Stimulated activated CD8-positive, alpha-beta memory T cell treated with anti-CD3 and anti-CD28 coated beads, Interleukin-7, amount 100 ng/mL, for 4 hours (primary cell): ENCODE data around the gene CFAP74.

Source experiments
- DNase-seq, 2 donors: peaks; one replicate each; pipeline ENCODE4 v3.0.0-alpha.2; 2020; ENCODE audit warnings: low read depth in 2 of 2

The CFAP74 gene

DNA sequence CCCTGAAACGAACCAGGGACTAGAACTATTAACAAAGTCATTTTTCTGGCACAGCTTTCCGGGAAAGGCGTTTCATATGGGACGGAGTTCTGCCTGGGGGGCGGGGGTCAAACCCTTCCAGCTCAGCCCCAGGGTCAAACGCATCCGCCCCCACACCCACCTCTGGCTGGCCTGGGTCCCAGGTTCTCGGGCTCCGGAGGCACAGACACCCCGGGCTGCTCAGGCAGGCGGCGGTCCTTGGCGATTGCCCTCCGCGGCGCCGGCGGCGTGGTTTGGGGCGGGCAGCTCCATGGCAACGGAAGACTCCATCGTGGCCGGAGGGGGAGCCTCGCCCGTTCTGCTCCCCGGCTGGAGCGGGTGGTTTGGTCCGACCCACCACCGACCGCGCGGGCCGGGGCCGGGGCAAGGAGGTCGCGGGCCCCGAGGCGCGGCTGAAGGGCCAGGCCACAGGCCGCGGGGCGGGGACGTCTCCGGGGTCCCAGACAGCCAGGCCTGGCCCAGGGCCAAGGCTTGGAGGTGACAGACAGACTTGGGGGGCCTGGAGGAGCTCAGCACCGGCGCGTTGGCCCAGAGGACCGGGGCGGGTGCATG, at the start of gene CFAP74:
Gene CFAP74, minus strand, starts transcription at position 246 of the 591 bp plus-strand sequence. CDS start 12,830 bp downstream, outside the sequence.
- no peak for DNase-seq

- DNase-seq, result no peak
Observed at GRCh38 chr1:2053217-2053616, 49.6 kb upstream of the CFAP74 start.

- no peak for DNase-seq
Observed at GRCh38 chr1:2052756-2053155, 49.2 kb upstream of the CFAP74 start.

GRCh38 chr1:2052054-2052679, 48.6 kb upstream of the CFAP74 start:
- DNase-seq, result no peak

GRCh38 chr1:2050793-2051682, 47.5 kb upstream of the CFAP74 start:
- no peak for DNase-seq

- no peak for DNase-seq
Observed at GRCh38 chr1:2050461-2050792, 46.8 kb upstream of the CFAP74 start.

GRCh38 chr1:2049718-2050431, 46.3 kb upstream of the CFAP74 start, which contains the start of gene PRKCZ:
Gene PRKCZ (plus strand): TSS chr1:2050411. CDS start chr1:2050631, 220 bp downstream.
- DNase-seq, result peak; percentile 85 to 96

GRCh38 chr1:2049225-2049717, 45.7 kb upstream of the CFAP74 start:
- DNase-seq, result no peak

DNA sequence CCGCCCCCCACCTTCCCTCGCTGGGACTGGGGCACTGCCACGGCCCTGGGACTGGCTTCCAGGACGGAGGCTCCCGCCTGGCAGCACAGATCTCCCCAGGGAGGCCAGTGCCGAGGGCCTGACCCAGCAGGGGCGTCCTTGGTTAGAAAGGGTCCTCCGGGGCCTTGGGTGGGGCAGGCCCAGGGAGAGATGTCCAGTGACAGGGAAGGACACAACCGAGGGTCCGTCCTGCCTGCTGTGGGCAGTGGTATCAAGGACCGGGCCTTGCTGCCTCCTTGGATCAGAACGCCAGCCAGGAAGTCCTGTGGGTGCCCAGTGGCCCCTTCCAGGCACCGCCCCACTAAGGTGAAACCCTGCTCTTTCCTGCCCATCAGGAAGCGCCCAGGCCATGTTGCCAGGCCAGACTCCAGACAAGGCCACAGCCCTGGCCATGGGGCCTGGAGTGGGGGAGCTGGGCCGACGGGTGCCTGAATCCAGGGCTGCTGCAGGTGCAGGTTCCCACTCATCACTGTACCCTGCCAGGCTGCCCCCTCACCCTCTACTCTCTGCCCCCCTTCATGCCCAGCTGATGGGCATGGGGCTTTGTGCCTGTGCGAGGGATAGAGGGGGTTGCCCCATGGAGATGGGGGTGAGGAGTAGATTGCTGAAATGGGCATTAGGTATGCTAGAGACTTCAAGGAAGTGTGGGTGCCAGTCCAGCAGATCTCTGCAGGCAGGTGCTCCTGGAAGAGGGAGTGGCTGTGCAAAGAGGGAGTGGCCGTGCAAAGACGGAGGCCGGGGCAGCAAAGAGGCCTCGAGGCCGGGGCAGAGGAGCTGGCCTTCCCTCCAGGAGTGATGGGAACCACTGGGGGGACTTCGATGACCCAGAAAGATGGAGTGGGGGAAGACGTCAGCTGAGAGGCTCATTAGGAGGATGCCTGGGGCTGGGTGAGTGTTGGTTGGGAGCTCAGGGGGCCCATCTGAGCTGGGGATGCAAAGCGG, 44.5 kb upstream of the CFAP74 start:
- no peak for DNase-seq

DNA sequence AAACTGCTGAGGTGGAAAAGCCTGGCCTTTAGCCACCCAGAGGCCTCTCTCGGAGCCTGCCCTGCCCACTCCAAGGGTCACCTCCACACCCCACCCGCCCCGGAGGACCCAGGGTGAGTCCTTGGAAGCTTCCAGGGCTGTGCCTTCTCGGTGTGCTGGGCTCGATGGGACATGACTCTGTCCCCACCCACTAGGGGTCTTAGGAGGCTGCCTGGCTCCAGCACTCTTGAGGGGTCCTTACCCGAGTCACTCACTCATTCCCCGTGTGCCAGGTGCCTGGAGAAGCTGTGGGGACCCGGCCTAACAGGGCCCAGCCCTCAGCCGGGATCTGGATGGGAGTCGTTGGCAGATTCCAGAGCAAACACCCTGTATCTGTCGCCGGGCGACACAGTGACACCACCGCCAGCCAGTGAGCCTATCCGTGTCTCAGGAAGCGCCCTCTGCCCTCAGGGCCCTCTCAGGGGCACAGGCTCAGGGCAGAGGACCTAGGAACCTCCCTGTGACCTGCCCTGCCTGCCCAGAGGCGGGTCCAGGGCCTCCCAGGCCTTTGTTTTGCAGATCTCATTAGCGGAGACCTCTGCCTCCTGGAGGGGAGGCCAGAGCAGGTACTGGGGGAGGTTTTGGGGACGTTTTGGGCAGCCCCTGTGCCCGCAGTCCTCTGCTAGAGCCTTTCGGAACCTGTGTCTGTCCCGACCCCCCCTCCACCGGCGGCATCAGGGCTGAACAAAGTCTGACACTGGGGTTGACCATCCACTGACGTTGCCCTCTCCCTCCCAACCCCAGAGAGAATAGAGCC, 43.6 kb upstream of the CFAP74 start:
- no peak for DNase-seq

- no peak for DNase-seq
Observed at GRCh38 chr1:2046174-2046917, 42.8 kb upstream of the CFAP74 start.

DNA sequence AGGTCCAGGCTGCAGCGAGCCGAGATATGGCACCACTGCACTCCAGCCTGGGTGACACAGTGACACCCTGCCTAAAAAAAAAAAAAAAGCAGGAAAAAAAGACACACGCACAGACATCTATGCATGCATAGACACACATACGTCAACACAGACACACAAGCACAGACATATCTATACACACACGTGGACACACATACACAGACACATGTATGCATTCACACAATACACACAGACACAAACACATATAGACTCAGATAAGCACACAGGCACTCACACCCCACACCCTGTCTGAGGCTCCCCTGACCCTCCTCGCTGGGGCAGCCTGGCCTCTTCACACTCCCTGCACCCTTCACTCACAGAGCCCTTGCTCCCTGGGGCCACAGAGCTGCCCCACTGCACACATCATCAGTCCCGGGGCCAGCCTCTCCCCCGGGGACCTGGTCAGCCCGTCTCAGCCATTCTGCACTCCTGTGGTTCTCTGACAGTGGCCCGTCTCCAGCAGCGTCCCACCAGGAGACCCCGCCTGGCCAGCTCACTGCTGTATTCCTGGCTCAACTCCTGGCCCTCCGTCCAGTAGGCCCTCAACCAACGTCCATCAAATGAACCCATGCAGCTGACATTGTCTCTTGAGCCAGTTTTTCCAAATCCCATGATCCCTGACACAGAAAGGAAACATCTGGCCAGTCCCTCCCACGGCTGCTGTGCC, 42.0 kb upstream of the CFAP74 start:
- no peak for DNase-seq

- DNase-seq, result peak; percentile 43 to 76
Observed at GRCh38 chr1:2044510-2045319, 41.1 kb upstream of the CFAP74 start.

- no peak for DNase-seq
Observed at GRCh38 chr1:2043886-2044285, 40.3 kb upstream of the CFAP74 start.

GRCh38 chr1:2042830-2043773, 39.5 kb upstream of the CFAP74 start:
- DNase-seq, result no peak

GRCh38 chr1:2041887-2042286, 38.3 kb upstream of the CFAP74 start:
- no peak for DNase-seq

GRCh38 chr1:2041305-2041704, 37.7 kb upstream of the CFAP74 start:
- DNase-seq, result no peak
